KMS-11 (cell line): ENCODE data around the gene PPP1R1B.

Experiments
- H2AFZ ChIP-seq: fragments of 200-600 bp; sonication (generic); 2 replicates; pipeline ENCODE4 v1.6.1; 2016; ENCODE audit warnings: antibody characterized with exemption, mixed run types, low read depth
- H3K27ac ChIP-seq: fragments of 200-600 bp; sonication (generic); 2 replicates; pipeline ENCODE4 v1.6.1; 2016; ENCODE audit warnings: mild to moderate bottlenecking, mixed run types
- H3K27me3 ChIP-seq: fragments of 200-600 bp; sonication (generic); 2 replicates; pipeline ENCODE4 v1.6.1; 2017; ENCODE audit warnings: mild to moderate bottlenecking, low read depth, mixed run types, moderate library complexity; ENCODE audit not compliant: insufficient read depth
- H3K36me3 ChIP-seq: fragments of 200-600 bp; sonication (generic); 2 replicates; pipeline ENCODE4 v1.6.1; 2017; ENCODE audit warnings: mild to moderate bottlenecking, mixed run types; ENCODE audit not compliant: insufficient read depth
- H3K4me1 ChIP-seq: fragments of 200-600 bp; sonication (generic); 2 replicates; pipeline ENCODE4 v1.6.1; 2016; ENCODE audit warnings: mild to moderate bottlenecking, low read depth, mixed run types; ENCODE audit not compliant: poor library complexity, severe bottlenecking
- H3K4me2 ChIP-seq: fragments of 200-600 bp; sonication (generic); 2 replicates; pipeline ENCODE4 v1.7.0; 2016; ENCODE audit warnings: mild to moderate bottlenecking, mixed run types
- H3K4me3 ChIP-seq: fragments of 200-600 bp; sonication (generic); IDR thresholded peaks from 2 replicates; pipeline ENCODE4 v1.6.1; 2017; ENCODE audit warnings: low read depth, low read length, mixed read lengths; ENCODE audit not compliant: insufficient read depth
- H3K79me2 ChIP-seq: fragments of 200-600 bp; sonication (generic); 2 replicates; pipeline ENCODE4 v1.6.1; 2016; ENCODE audit warnings: low read depth, mixed run types; ENCODE audit not compliant: insufficient read depth
- H3K9ac ChIP-seq: fragments of 200-600 bp; sonication (generic); 2 replicates; pipeline ENCODE4 v1.6.1; 2016; ENCODE audit warnings: mild to moderate bottlenecking, mixed run types
- H4K20me1 ChIP-seq: fragments of 200-600 bp; sonication (generic); 2 replicates; pipeline ENCODE4 v1.6.1; 2016; ENCODE audit warnings: mild to moderate bottlenecking, mixed run types; ENCODE audit not compliant: insufficient read depth
- TF ChIP-seq, protein P1 (sequence below): fragments of 200-600 bp; sonication (generic); conservative IDR thresholded peaks from 2 replicates; pipeline ENCODE4 v1.6.1; 2017; ENCODE audit warnings: low read depth, mild to moderate bottlenecking, antibody characterized with exemption, low read length, moderate library complexity, mixed read lengths

Gene PPP1R1B

DNA sequence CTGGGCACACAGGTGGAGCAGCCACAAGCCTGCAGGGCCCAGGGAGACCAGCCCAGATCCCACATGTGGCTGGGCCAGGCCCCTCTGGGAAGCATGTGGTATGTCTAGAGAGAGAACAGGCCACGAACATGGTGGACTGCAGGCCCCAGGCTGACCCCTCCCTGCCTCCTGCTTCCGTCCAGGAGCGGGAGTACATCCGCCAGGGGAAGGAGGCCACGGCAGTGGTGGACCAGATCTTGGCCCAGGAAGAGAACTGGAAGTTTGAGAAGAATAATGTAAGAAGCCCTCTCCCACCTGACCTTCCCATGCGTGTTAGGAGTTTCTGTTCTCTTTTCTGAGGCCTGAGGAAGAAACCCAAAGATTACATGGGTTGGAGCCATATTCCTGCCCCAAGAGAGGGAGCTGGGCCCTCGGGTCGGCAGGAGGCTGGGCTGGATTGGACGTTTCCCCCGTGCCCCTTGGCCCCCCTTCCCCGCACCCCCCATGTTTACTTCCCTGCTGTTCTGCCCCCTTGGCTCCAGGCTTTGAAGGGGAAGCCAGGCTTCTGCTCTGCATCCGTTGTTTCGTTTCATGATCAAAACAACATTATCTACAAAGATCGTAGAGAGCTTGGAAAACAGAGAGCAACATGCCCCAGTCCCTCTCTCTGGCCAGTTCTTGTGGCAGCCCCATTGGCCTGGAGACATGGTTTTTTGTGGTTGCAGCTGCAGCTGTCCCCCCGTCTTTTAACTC, 32.7 kb downstream of the PPP1R1B start:
- H2AFZ ChIP-seq, result no peak overlapping the region
- no peaks in the 10 kb centered on the region for H3K36me3 ChIP-seq
- H3K79me2 ChIP-seq, result no peaks in the 10 kb centered on the region
- H4K20me1 ChIP-seq, result no peaks in the 10 kb centered on the region
- no peak overlapping the region for H3K4me3 ChIP-seq
- no peaks in the 10 kb centered on the region for H3K27me3 ChIP-seq
- TF ChIP-seq, protein P1, sequence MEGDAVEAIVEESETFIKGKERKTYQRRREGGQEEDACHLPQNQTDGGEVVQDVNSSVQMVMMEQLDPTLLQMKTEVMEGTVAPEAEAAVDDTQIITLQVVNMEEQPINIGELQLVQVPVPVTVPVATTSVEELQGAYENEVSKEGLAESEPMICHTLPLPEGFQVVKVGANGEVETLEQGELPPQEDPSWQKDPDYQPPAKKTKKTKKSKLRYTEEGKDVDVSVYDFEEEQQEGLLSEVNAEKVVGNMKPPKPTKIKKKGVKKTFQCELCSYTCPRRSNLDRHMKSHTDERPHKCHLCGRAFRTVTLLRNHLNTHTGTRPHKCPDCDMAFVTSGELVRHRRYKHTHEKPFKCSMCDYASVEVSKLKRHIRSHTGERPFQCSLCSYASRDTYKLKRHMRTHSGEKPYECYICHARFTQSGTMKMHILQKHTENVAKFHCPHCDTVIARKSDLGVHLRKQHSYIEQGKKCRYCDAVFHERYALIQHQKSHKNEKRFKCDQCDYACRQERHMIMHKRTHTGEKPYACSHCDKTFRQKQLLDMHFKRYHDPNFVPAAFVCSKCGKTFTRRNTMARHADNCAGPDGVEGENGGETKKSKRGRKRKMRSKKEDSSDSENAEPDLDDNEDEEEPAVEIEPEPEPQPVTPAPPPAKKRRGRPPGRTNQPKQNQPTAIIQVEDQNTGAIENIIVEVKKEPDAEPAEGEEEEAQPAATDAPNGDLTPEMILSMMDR, result no peak
- H3K9ac ChIP-seq, result no peak overlapping the region
- H3K27ac ChIP-seq, result no peak overlapping the region
- no peak overlapping the region for H3K4me2 ChIP-seq
- peaks cover 10% of the 10 kb centered on the region for H3K4me1 ChIP-seq

DNA sequence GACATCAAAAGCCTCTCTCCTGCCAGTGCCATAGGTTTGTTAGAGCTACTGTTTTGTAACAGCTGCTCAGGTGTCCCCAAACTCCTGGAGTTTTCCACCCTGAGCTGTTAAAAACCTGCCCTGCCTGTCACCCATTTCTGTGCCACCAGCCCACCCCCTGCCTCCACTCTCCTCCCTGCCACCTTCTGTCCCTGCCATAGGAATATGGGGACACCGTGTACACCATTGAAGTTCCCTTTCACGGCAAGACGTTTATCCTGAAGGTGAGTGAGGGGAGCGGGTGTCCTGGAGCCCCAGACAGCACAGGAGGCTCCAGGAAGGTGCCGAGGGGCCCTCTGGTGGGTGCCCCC, 33.2 kb downstream of the PPP1R1B start:
- Histone ChIP-seq H3K36me3 (no peaks in the 10 kb centered on the region), H2AFZ (no peak overlapping the region), H4K20me1 (no peaks in the 10 kb centered on the region), H3K79me2 (no peaks in the 10 kb centered on the region), H3K4me1 (peaks cover 7% of the 10 kb centered on the region), H3K27me3 (no peaks in the 10 kb centered on the region), H3K4me2 (no peak overlapping the region), H3K4me3 (no peak overlapping the region), H3K27ac (no peak overlapping the region), H3K9ac (no peak overlapping the region)
- TF ChIP-seq, protein P1, result no peak

DNA sequence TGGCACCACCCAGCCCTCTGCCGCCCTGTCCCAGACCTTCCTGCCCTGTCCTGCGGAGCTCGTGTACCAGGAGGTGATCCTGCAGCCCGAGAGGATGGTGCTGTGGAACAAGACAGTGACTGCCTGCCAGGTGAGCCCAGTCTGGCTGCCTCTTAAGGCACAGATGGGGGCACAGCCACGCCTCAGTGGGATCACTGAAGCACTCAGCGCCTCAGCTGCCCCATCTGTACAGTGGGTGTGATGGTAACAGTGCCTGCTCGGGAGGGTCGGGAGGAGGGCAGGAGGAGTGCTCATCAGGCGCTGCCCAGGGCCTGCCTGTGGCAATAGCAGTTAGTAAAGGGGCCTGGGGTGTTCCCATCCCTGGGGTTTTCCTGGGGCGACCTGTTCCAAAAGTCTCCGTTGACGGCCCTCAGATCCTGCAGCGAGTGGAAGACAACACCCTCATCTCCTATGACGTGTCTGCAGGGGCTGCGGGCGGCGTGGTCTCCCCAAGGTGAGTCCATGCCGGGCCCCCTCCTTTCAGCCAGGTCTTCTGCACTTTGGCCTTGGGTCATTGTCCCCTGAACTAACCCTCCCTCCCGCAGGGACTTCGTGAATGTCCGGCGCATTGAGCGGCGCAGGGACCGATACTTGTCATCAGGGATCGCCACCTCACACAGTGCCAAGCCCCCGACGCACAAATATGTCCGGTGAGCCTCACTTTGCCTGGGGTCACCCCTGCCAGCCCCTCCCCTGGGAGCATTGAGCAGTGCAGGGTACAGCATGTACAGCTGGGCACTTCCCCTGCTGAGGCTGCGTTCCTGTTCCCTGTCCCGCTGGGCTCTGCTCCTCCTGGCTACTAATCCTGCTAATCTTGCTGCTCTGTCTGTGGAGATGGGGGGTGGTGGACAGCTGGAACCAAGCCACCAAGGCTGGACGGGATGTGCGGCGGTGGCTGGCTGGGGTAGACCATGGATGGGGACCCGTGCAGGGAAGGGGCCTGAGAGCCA, 33.9 kb downstream of the PPP1R1B start:
- Histone ChIP-seq H4K20me1 (no peaks in the 10 kb centered on the region), H3K36me3 (no peaks in the 10 kb centered on the region), H2AFZ (no peak overlapping the region), H3K4me3 (no peak overlapping the region), H3K27me3 (no peaks in the 10 kb centered on the region), H3K9ac (no peak overlapping the region), H3K4me1 (peaks cover under 1% of the 10 kb centered on the region), H3K79me2 (no peaks in the 10 kb centered on the region), H3K27ac (no peak overlapping the region), H3K4me2 (no peak overlapping the region)
- TF ChIP-seq, protein P1, result no peak

DNA sequence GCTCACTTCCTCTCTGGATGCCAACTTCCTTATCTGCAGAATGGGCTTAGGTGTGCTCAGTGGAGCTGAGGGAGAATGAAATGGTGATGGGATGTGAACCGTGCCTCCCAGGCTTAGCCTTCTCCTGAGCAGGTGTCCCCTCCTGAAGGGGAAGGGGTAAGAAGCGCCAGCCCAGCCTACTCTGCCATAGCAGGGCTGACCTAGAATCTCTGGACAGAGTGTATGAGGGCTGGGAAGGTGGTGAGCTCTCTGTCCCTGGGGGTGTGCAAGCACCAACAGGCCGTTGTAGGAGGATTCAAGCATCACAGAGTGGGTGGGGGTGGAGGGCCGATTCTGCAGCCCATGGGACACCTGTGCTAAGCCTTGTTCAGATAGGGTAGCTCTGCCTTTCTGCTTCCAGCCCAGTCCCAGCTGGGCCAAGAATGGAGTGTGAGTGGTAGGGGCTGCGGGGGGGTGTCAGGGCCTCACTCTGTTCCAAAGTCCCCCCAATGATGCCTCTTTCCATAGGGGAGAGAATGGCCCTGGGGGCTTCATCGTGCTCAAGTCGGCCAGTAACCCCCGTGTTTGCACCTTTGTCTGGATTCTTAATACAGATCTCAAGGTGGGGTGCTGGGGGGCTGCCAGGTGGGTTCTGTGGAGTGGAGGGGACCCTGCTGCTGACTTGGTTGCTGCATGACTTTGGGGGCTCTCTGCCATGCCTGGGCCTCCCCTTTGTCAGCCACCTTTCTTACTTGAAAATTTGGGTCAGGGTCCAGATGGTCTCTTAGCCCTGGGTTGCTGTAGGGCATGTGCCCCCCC, 35.2 kb downstream of the PPP1R1B start:
- H2AFZ ChIP-seq, result no peak overlapping the region
- TF ChIP-seq, protein P1, result no peak
- no peak overlapping the region for H3K9ac ChIP-seq
- H3K27me3 ChIP-seq, result no peaks in the 10 kb centered on the region
- no peaks in the 10 kb centered on the region for H3K36me3 ChIP-seq
- H3K4me2 ChIP-seq, result no peak overlapping the region
- no peak overlapping the region for H3K4me3 ChIP-seq
- H3K4me1 ChIP-seq, result no peaks in the 10 kb centered on the region
- no peak overlapping the region for H3K27ac ChIP-seq
- H4K20me1 ChIP-seq, result no peaks in the 10 kb centered on the region
- no peaks in the 10 kb centered on the region for H3K79me2 ChIP-seq
